GM21786 (cell line): ENCODE data around the gene CCSER1.
"Not testable (repeated sequence)": the region's sequence is repeated elsewhere in the genome, so short reads cannot be mapped to it uniquely, and the experiment has no call there.

ENCODE experiments used
- ATAC-seq: cut with Tn5 transposase; IDR thresholded peaks from one replicate; pipeline ENCODE4 v1.9.1; 2021; ENCODE audit not compliant: unreplicated experiment

CCSER1 gene

DNA sequence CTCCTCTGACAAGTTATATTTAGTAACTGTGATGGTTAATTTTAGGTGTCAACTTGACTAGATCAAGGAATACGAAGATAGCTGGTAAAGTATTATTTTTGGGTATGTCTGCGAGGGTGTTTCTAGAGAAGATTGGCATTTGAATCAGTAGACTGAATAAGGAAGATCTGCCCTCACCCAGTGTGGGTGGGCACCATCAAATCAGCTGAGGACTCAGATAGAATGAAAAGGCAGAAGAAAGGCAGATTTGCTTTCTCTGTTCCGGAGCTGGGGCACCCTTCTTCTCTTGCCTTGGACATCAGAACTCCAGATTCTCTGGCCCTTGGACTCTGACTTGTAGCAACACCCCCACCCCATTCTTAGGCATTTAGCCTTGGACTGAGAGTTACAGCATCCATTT lies 981.6 kb downstream of the CCSER1 start:
- ATAC-seq: no peak

DNA sequence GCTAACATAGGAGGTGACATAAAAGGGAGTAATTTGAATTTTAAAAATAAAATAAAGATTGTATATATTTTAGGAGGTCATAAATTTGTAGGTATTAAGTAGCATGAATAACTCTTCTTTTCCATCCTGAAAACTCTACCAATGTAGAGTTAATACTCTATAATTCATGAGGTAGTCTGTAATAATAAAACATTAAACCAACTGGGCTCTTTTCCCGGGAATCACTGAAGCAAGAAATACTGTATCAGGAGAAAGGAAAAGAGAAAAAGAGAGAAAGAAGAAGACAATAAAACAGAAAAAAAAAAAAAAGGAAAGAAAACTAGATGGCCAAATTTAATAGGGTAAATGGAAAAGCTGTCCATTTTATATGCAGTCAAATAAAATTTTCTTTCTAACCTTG lies 984.4 kb downstream of the CCSER1 start:
- no peak for ATAC-seq

DNA sequence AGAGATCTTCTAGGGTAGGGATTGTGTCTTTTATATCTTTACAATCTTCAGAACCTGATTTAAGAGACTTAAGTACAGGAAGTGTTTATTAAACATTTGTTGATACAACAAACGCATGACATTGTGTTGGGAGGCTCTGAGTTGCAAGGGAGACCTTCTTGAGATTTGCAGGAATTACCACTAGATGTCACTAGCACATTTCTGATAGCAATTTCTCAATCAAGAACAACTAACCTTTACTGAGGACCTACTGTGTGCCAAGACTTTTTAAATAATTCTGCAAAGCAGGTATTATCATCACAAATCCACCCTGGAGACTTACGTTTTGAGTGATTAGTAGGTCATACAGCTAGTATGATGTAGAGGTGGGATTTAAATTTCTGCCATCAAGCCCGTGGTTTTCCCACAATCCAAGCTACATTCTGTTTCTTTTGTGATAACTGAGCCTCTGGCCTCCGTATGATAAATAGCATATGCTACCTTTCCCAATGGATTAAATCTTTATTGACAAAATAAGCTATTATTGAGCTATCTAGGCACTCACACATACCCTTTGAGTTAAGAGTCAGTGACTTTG lies 986.0 kb downstream of the CCSER1 start:
- no peak for ATAC-seq

DNA sequence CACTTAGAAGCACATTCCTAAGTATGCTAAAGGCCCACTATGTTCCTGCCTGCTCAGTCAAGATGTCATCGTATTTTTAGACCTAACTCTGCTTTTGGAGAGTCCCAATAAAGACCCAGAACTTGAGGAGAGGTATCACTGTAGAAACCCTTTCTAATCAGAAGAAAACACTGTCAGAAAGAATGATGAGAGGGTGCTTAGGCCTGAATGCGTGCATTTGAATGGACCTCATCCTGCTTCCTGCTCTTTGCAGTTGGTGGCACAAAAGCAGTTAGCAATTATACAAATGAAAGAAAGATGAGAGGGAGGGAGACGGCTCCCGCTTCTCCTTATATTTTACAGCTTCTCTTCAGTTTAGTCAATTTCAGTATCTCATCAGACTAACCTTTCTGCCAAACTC lies 987.2 kb downstream of the CCSER1 start:
- no peak for ATAC-seq

DNA sequence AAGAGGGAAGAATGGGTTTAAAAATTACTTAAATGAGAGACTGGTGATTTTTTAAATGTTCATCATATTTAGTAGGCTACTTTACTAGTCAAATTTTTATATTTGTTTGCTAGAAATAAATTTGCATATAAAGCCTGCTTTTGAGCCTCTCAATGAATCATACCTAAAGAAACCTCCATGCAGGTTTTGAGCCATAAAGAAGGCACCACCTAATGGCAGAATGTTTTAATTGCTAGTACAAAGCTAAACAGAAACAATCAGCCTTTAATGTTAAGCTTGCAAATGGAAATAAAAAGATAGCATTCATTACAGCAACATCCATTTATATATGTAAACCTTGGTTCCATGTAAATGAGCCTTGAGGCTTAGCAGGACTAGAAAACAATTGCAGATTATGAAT lies 989.7 kb downstream of the CCSER1 start:
- ATAC-seq: no peak

DNA sequence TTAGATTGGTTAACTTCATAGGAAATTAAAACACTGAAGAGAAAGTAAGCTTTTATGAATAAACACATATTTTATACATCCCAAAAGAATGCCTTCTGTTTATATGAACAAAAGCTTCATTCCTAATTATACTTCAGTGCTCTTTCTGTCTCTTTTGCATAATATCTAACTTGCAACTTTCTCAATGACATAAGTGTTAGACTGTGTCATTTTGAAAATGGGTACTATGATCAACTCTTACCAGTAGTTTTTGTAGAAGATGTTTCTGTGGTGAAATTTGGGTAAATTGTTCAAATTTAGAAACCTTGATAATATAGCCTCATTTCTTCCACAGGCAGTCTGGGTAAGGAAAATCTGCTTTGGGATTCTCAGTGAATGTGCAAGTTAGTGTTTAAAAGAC lies 991.4 kb downstream of the CCSER1 start:
- ATAC-seq: peak; percentile 92

DNA sequence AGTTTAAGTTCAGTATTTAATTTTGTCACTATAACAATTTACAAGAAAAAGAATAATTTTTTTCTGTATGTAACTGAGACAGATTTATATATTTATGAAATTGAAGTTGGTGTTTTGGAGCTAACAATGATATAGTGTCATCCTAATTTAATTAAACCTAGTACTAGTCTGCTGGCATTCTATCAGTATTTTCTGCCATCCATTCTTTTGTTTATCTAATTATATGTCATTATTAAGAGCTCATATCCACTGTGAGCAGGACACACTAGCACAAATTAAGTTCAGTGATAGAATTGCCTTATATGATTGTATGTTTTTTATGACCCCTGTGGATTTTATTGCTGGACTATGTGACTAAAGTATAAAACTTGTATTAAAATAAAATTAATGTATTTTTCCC lies 996.5 kb downstream of the CCSER1 start:
- ATAC-seq: no peak

DNA sequence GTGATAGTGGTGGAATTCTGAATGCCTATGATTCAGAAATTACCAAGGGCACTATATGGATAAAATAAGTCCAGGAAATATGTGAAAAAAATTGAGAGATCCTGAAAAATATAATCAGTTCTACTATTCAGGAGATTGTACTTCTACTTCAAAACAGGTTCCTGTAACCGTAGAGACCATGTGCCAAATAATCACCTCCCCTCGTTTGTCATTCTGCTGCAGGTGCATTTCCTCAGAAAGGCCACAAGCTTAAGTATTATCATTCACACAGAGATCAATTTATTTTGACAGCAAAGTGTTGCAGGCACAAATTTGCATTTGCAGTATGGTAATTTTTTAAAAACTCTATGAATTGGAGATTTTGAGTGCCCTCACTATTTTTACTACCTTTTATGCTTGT lies 1000.0 kb downstream of the CCSER1 start:
- ATAC-seq: no peak

DNA sequence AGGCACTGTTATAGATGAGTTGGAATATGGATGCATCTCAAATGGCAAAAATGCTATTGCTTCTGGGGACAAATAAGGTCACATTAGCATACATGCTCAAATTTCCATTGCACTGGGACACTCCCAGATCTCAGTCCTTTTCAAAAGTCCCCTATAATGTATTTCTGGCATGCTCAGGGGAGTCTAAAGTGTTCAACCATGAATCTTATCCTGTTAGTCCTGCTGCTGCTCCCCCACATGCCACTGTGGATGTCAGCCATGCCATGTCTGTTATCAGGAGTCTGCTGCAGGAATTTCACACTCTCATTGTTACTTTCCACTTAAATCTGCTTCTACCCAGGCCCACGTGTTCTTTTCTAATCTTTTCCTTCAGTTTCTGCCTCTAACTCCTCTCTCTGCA lies 1000.6 kb downstream of the CCSER1 start:
- no peak for ATAC-seq

DNA sequence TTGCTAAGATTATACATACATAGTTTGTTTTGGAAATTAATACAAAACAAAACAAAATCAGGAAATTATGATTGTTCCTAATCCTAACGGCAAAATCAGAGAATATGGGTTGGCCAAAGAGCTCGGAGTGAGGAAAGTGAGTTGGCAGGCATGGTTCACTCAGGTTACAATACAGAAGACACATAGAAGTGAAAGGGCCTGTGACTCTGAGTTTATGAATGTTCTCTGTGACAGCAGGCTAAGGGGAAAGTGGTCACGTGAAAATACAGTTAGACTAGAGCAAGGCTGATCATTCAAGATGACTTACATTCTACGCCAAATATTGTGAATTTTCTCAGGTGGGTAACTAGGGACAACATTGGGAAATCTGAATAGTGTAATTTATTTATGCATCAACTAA lies 1001.3 kb downstream of the CCSER1 start:
- ATAC-seq: no peak

DNA sequence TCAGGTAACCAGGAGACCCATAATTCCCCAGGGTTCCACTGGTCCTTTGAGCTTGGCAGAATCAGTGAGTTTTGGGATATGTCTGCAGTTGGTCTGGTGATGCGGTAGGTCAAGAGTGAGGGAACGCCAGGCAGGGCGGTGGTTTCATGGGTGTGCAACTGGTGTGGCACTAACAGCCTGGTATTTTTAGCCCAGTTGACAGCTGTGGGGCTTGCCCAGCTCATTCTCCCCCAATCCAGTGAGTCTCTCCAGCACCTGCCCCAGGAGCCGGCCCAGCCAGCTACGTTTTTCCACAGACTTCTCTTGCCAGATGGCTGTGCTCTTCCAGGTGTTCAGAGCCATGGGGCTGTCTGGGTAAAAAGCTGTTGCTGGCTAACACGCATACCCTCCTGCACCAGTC lies 1019.9 kb downstream of the CCSER1 start:
- ATAC-seq: no peak

DNA sequence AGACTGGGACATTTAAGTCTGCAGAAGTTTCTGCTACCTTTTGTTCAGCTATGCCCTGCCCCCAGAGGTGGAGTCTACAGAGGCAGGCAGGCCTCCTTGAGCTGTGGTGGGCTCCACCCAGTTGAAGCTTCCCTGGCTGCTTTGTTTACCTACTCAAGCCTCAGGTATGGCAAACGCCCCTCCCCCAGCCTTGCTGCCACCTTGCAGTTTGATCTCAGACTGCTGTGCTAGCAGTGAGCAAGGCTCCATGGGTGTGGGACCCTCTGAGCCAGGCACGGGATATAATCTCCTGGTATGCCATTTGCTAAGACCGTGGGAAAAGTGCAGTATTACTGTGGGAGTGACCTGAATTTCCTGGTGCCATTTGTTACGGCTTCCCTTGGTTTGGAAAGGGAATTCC lies 1026.8 kb downstream of the CCSER1 start:
- ATAC-seq: not testable (repeated sequence)

DNA sequence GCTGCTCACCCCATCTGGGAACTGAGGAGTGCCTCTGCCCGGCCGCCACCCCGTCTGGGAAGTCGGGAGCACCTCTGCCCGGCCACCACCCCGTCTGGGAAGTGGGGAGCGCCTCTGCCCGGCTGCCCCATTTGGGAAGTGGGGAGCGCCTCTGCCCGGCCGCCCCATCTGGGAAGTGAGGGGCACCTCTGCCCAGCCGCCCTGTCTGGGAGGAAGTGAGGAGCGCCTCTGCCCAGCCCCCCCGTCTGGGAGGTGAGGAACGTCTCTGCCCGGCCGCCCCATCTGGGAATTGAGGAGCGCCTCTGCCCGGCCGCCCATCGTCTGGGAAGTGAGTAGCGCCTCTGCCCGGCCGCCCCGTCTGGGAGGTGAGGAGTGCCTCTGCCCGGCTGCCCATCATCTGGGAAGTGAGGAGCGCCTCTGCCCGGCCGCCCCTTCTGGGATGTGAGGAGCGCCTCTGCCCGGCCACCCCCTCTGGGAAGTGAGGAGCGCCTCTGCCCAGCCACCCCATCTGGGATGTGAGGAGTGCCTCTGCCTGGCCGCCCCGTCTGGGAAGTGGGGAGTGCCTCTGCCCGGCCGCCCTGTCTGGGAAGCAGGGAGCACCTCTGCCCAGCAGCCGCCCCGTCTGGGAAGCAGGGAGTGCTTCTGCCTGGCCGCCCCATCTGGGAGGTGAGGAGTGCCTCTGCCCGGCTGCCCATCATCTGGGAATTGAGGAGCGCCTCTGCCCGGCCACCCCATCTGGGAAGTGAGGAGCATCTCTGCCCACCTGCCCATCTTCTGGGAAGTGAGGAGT lies 1040.9 kb downstream of the CCSER1 start:
- ATAC-seq: not testable (repeated sequence)

DNA sequence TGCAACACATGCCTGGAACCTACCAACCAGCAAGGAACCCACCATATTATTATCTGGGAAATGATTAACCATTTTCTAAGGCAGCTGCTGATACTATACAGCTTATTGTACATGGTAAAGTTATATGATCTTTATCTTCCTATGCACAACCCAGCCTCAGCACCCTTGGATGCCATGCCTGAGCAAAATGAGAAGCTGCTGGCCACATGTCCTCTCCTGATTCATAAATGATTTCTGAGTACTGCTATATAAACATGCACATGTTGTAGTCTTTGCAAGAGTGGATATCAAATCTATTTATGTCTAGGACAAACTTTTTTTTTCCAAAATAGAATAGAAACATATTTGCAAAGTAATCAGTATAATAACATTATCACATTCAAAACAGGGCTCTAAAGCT lies 1043.6 kb downstream of the CCSER1 start:
- ATAC-seq: no peak

DNA sequence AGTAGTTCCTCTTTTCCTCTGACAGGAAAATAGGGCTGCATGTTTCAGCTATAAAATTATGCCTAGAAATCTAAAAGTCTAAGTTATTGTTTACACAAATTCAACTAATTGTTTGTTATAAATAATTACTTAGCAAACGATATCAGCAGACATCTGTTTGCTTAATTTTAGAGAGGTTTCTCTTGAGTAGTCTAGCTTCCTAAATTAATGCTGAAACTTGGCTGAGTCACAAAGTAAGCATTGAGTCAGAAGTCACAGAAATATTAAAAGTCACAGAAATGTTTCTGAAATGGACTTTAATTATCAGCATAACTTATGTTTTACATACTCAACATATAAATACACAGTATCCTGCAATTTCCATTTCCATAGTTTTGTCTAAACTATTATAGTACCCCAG lies 1044.0 kb downstream of the CCSER1 start:
- ATAC-seq: no peak

DNA sequence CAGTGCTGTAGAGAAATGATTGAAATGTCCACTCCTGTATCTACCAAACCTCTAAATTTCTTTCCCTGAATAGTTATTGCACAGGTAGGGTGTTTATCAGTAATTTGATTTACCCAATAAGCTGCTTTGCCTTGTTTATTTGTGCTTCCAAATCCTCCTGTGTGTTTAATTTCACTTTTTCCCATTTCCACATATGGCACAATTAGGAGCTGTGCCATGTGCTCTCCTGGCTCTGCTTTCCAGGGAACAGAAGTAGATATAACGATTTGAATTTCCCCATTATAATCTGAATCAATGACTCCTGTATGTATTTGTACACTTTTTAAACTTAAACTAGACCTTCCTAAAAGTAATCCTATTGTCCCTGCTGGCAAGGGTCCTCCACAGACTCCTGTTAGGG lies 1057.9 kb downstream of the CCSER1 start:
- not testable (repeated sequence) for ATAC-seq

DNA sequence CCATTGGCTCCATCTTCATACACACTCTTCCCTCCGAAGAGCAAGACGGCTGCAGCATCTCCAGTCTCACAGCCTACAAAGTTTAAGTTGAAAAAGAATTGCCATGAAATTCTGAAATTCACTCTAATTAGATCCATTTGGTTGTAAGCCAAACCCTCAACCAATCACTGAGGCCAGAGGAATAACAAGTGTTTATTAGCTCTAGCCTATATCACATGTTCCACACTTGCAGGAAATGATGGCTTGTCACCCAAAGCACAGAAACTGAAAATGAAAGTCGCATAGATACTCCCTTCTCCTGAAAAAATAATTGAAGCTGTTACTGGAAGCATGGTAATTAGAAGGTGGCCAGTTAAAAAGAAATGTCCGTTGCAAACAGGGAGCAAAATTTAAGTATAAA lies 1071.8 kb downstream of the CCSER1 start:
- ATAC-seq: peak; percentile 54

DNA sequence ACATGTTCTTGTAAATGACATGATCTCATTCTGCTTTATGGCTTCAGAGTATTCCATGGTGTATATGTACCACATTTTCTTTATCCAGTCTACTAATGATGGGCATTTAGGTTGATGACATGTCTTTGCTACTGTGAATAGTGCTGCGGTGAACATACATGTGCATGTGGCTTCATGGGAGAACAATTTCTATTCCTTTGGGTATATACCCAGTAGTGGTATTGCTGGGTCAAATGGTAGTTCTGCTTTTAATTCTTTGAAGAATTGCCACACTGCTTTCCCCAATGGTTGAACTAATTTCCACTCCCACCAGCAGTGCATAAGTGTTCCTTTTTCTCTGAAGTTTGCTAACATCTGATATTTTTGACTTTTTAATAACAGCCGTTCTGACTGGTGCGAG lies 1080.3 kb downstream of the CCSER1 start:
- no peak for ATAC-seq

DNA sequence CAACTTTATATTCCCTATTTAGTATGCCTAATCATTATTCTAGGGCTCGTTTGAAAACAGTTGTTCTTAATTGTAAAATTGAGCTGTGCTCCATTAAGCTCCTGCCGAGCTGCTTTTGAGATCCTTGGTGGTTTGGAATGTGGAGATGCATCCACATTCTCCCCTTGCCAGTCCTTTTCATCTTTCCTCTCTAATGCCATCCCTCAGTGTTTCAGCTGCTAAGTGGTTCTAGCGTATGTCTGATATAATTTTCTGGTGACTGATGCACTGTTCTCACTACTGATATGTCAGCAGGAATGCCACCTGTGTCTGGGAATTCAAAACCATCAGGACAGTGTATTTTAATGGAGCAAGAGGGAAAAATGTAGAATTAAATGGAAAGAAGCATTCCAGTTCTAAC lies 1085.0 kb downstream of the CCSER1 start:
- no peak for ATAC-seq

DNA sequence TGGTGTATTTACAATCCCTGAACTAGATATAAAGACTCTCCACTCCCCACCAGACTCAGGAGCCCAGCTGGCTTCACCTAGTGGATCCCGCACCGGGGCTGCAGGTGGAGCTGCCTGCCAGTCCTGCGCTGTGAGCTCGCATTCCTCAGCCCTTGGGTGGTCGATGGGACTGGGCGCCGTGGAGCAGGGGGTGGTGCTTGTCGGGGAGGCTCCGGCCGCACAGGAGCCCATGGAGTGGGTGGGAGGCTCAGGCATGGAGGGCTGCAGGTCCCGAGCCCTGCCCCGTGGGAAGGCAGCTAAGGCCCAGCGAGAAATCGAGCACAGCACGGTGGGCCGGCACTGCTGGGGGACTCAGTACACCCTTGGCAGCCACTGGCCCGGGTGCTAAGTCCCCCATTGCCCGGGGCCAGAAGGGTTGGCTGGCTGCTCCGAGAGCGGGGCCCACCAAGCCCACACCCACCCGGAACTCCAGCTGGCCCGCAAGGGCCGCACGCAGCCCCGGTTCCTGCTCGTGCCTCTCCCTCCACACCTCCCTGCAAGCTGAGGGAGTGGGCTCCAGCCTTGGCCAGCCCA lies 1090.7 kb downstream of the CCSER1 start:
- ATAC-seq: not testable (repeated sequence)

DNA sequence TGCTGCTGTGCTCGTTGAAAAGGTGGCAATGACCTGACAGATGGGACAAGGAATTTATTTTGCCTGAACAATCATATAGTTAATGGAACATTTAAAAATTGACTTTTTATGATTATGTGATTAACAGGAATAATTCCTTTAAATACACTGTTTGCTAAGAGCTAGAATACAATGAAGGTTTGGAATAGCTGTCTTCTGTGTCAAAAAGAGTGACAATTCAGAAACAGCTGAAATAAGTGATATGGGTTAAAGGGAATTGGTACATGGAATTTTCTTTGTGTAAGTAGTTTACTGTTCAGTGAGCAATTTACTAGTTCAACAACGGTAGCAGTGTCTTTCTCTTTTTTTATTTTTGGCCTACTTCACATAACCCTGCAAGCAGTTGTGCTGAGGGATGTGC lies 1093.1 kb downstream of the CCSER1 start:
- no peak for ATAC-seq

DNA sequence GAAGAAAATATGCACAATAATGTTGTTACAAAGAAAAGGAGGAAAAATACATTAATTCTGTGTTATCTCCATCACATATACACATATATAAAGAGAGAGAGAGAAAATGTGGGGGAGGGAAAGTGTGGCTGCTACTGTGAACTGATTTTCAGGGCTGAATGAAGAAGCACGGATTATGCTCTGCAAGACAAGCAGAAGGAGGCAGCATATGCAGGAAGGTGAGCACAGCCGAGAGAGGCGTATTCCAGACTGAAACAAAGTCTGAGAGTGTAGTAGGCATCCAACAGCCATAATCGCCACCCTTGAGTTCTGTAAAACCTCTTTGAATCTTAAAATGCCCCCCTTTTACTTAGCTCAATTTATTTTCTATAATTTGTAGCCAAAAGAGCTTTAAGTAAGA lies 1094.8 kb downstream of the CCSER1 start:
- no peak for ATAC-seq

DNA sequence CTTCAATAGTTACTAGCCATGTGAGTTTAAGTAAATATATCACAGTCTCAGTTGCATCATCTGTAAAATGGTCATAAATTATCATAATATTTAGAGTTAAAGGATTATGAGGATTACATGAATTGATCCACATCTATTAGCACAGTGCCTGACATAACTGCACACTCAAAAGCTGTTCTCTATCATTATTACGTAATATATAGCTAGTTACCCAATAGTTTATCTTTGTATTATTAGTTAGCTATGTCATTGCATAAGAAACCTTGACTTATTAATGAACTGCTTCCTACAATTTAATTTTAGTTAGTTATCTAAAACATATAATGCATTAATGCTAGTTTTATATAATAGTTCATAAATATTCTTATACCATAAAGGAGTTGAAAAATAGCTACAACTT lies 1099.7 kb downstream of the CCSER1 start:
- ATAC-seq: no peak
